Measurements from ENCODE around the gene TMEM258.

Gene TMEM258

GRCh38 chr11:61746442-61747191 lies 45.8 kb downstream of the TMEM258 start:
- no peak for TF ChIP-seq CTCF (IDR thresholded peaks at IDR 0.05; ENCODE audit: insufficient read depth, low read depth, low read length, missing control alignments)
- DNase-seq (ENCODE audit: low read depth): no peak
- H3K4me3 ChIP-seq (ENCODE audit: low read length): no peak overlapping the region

GRCh38 chr11:61745781-61746441 lies 46.5 kb downstream of the TMEM258 start:
- no peak for DNase-seq (ENCODE audit: low read depth)
- TF ChIP-seq CTCF (IDR thresholded peaks at IDR 0.05; ENCODE audit: insufficient read depth, low read depth, low read length, missing control alignments): no peak

GRCh38 chr11:61744609-61745156 lies 47.7 kb downstream of the TMEM258 start:
- no peak overlapping the region for H3K4me3 ChIP-seq (ENCODE audit: low read length)
- DNase-seq (ENCODE audit: low read depth): no peak
- no peak for TF ChIP-seq CTCF (IDR thresholded peaks at IDR 0.05; ENCODE audit: insufficient read depth, low read depth, low read length, missing control alignments)

More at GRCh38 chr11:61745781-61746441, 46.5 kb downstream of the TMEM258 start:
- no peak overlapping the region for H3K4me3 ChIP-seq (ENCODE audit: low read length)

GRCh38 chr11:61744181-61744580 lies 48.2 kb downstream of the TMEM258 start:
- TF ChIP-seq CTCF (IDR thresholded peaks at IDR 0.05; ENCODE audit: insufficient read depth, low read depth, low read length, missing control alignments): no peak
- H3K4me3 ChIP-seq (ENCODE audit: low read length): no peak overlapping the region
- DNase-seq (ENCODE audit: low read depth): no peak

GRCh38 chr11:61743486-61744095 lies 48.8 kb downstream of the TMEM258 start:
- DNase-seq (ENCODE audit: low read depth): no peak
- H3K4me3 ChIP-seq (ENCODE audit: low read length): no peak overlapping the region
- no peak for TF ChIP-seq CTCF (IDR thresholded peaks at IDR 0.05; ENCODE audit: insufficient read depth, low read depth, low read length, missing control alignments)

GRCh38 chr11:61742391-61742790 lies 50.0 kb downstream of the TMEM258 start:
- H3K4me3 ChIP-seq (ENCODE audit: low read length): no peak overlapping the region
- TF ChIP-seq CTCF (IDR thresholded peaks at IDR 0.05; ENCODE audit: insufficient read depth, low read depth, low read length, missing control alignments): no peak
- peak; percentile 52 for DNase-seq (ENCODE audit: low read depth)
